Measurements from ENCODE around the gene B4GALT5. TPM values are rescaled to one million over a fixed set of nuclear protein-coding genes. Genes with fewer than 3 reads are reported as not detected.

B4GALT5 gene
- polyA plus RNA-seq, 1 donor (not counting 4 experiments of a cell fraction or from before 2014, with no cell fraction given), result 23.5 TPM

- no peaks in the 10 kb centered on the region for H3K79me2 ChIP-seq (ENCODE audit: control insufficient read depth, insufficient read depth, low read length)
- no peaks in the 10 kb centered on the region for H3K4me1 ChIP-seq (ENCODE audit: control insufficient read depth, extremely low read depth, insufficient read depth, low read length)
- no peak overlapping the region for H3K4me2 ChIP-seq (ENCODE audit: control insufficient read depth, extremely low read depth, insufficient read depth, low read depth, low read length)
- no peak for TF ChIP-seq CTCF (optimal IDR thresholded peaks at IDR 0.05 in 1 of 3, IDR thresholded peaks at IDR 0.05 in 1 of 3, conservative IDR thresholded peaks at IDR 0.05 in 1 of 3; ENCODE audit: extremely low read depth in 1 of 3, insufficient read depth in 2 of 3, low read length in 3 of 3)
- no peak for TF ChIP-seq EZH2 (IDR thresholded peaks at IDR 0.05; ENCODE audit: low read length)
- H3K27me3 ChIP-seq (ENCODE audit: control insufficient read depth, extremely low read depth, insufficient read depth, low read length), result peaks cover 7% of the 10 kb centered on the region
- dilution Hi-C loops (cut with MboI; ENCODE audit: extremely low pct_ligation_motif_present, low sequenced_read_pairs), result no loop called here
- H3K4me3 ChIP-seq (ENCODE audit: control insufficient read depth in 2 of 3, extremely low read depth in 1 of 3, insufficient read depth in 2 of 3, low read depth in 1 of 3, low read length in 3 of 3), result no peak overlapping the region
- H3K36me3 ChIP-seq (ENCODE audit: control insufficient read depth in 2 of 2, extremely low read depth in 1 of 2, insufficient read depth in 2 of 2, low read length in 2 of 2), result no peaks in the 10 kb centered on the region
- no peak overlapping the region for H3K27ac ChIP-seq (ENCODE audit: control insufficient read depth, insufficient read depth, low read length)
- H3K9me1 ChIP-seq (ENCODE audit: control insufficient read depth, extremely low read depth, insufficient read depth, low read length), result no peaks in the 10 kb centered on the region
- no peak for DNase-seq (ENCODE audit: low read depth, low spot score)
- H4K20me1 ChIP-seq (ENCODE audit: control insufficient read depth, extremely low read depth, insufficient read depth, low read length), result no peaks in the 10 kb centered on the region
- no peaks in the 10 kb centered on the region for H3K9me3 ChIP-seq (ENCODE audit: control insufficient read depth, low read depth, low read length)
- FAIRE-seq, result no peak
- no peak overlapping the region for H3K9ac ChIP-seq (ENCODE audit: control insufficient read depth, extremely low read depth, insufficient read depth, low read length)
- no peak overlapping the region for H2AFZ ChIP-seq (ENCODE audit: control insufficient read depth, low read length)
Observed at GRCh38 chr20:49759266-49759950, 45.7 kb upstream of the B4GALT5 start.

GRCh38 chr20:49758781-49759180 is 45.1 kb upstream of the B4GALT5 start:
- H3K79me2 ChIP-seq (ENCODE audit: control insufficient read depth, insufficient read depth, low read length), result no peaks in the 10 kb centered on the region
- no peak overlapping the region for H3K4me2 ChIP-seq (ENCODE audit: control insufficient read depth, extremely low read depth, insufficient read depth, low read depth, low read length)
- TF ChIP-seq EZH2 (IDR thresholded peaks at IDR 0.05; ENCODE audit: low read length) (no peak), CTCF (optimal IDR thresholded peaks at IDR 0.05 in 1 of 3, IDR thresholded peaks at IDR 0.05 in 1 of 3, conservative IDR thresholded peaks at IDR 0.05 in 1 of 3; ENCODE audit: extremely low read depth in 1 of 3, insufficient read depth in 2 of 3, low read length in 3 of 3) (no peak)
- H3K9me1 ChIP-seq (ENCODE audit: control insufficient read depth, extremely low read depth, insufficient read depth, low read length), result no peaks in the 10 kb centered on the region
- no peaks in the 10 kb centered on the region for H3K36me3 ChIP-seq (ENCODE audit: control insufficient read depth in 2 of 2, extremely low read depth in 1 of 2, insufficient read depth in 2 of 2, low read length in 2 of 2)
- peaks cover 7% of the 10 kb centered on the region for H3K27me3 ChIP-seq (ENCODE audit: control insufficient read depth, extremely low read depth, insufficient read depth, low read length)
- dilution Hi-C loops (cut with MboI; ENCODE audit: extremely low pct_ligation_motif_present, low sequenced_read_pairs), result no loop called here
- no peak overlapping the region for H3K27ac ChIP-seq (ENCODE audit: control insufficient read depth, insufficient read depth, low read length)
- FAIRE-seq (no peak), DNase-seq (ENCODE audit: low read depth, low spot score) (no peak)
- H3K9me3 ChIP-seq (ENCODE audit: control insufficient read depth, low read depth, low read length), result no peaks in the 10 kb centered on the region
- no peak overlapping the region for H2AFZ ChIP-seq (ENCODE audit: control insufficient read depth, low read length)
- no peak overlapping the region for H3K9ac ChIP-seq (ENCODE audit: control insufficient read depth, extremely low read depth, insufficient read depth, low read length)
- H4K20me1 ChIP-seq (ENCODE audit: control insufficient read depth, extremely low read depth, insufficient read depth, low read length), result no peaks in the 10 kb centered on the region
- H3K4me3 ChIP-seq (ENCODE audit: control insufficient read depth in 2 of 3, extremely low read depth in 1 of 3, insufficient read depth in 2 of 3, low read depth in 1 of 3, low read length in 3 of 3), result no peak overlapping the region
- H3K4me1 ChIP-seq (ENCODE audit: control insufficient read depth, extremely low read depth, insufficient read depth, low read length), result no peaks in the 10 kb centered on the region
